ENCODE measurements around the gene LYPD4.

LYPD4 gene

GRCh38 chr19:41810301-41810700 lies 34.2 kb downstream of the LYPD4 start:
- no peaks in the 10 kb centered on the region for H4K20me1 ChIP-seq (ENCODE audit: low read depth, low read length)
- no peaks in the 10 kb centered on the region for H3K9me3 ChIP-seq (ENCODE audit: insufficient read depth, low read length)
- TF ChIP-seq EZH2phosphoT487 (conservative IDR thresholded peaks at IDR 0.05; ENCODE audit: low read length) (no peak), CTCF (IDR thresholded peaks at IDR 0.05; ENCODE audit: insufficient read depth, low read length, poor library complexity, severe bottlenecking) (no peak)
- no peaks in the 10 kb centered on the region for H3K36me3 ChIP-seq (ENCODE audit: low read length)
- no peaks in the 10 kb centered on the region for H3F3A ChIP-seq (ENCODE audit: insufficient read depth)
- H3K9ac ChIP-seq (ENCODE audit: low read length), result no peak overlapping the region
- H3K9me2 ChIP-seq (replicated peaks; ENCODE audit: insufficient read depth, low read length), result no peaks in the 10 kb centered on the region
- H3K79me2 ChIP-seq (ENCODE audit: insufficient read depth, low read length), result no peaks in the 10 kb centered on the region
- H3K27ac ChIP-seq (ENCODE audit: low read depth, low read length), result no peak overlapping the region
- H3K27me3 ChIP-seq (ENCODE audit: low read length), result no peaks in the 10 kb centered on the region
- no peak overlapping the region for H2AFZ ChIP-seq (ENCODE audit: low read depth, low read length, severe bottlenecking)
- H3K4me3 ChIP-seq (ENCODE audit: insufficient read depth, low read length, poor library complexity, severe bottlenecking), result no peak overlapping the region
- H3K4me2 ChIP-seq (ENCODE audit: low read depth, low read length, poor library complexity, severe bottlenecking), result no peak overlapping the region

- Histone ChIP-seq H3K9me3 (ENCODE audit: insufficient read depth, low read length) (no peaks in the 10 kb centered on the region), H3K9me2 (replicated peaks; ENCODE audit: insufficient read depth, low read length) (no peaks in the 10 kb centered on the region), H2AFZ (ENCODE audit: low read depth, low read length, severe bottlenecking) (no peak overlapping the region), H3K27me3 (ENCODE audit: low read length) (no peaks in the 10 kb centered on the region), H3K36me3 (ENCODE audit: low read length) (no peaks in the 10 kb centered on the region), H3K79me2 (ENCODE audit: insufficient read depth, low read length) (no peaks in the 10 kb centered on the region), H3F3A (ENCODE audit: insufficient read depth) (no peaks in the 10 kb centered on the region), H3K4me3 (ENCODE audit: insufficient read depth, low read length, poor library complexity, severe bottlenecking) (no peak overlapping the region), H3K27ac (ENCODE audit: low read depth, low read length) (no peak overlapping the region), H3K4me2 (ENCODE audit: low read depth, low read length, poor library complexity, severe bottlenecking) (no peak overlapping the region), H3K9ac (ENCODE audit: low read length) (no peak overlapping the region), H4K20me1 (ENCODE audit: low read depth, low read length) (no peaks in the 10 kb centered on the region)
- TF ChIP-seq CTCF (IDR thresholded peaks at IDR 0.05; ENCODE audit: insufficient read depth, low read length, poor library complexity, severe bottlenecking), result no peak
- TF ChIP-seq EZH2phosphoT487 (conservative IDR thresholded peaks at IDR 0.05; ENCODE audit: low read length), result no peak
These were observed 35.6 kb downstream of the LYPD4 start for GRCh38 chr19:41808663-41809566.

- no peaks in the 10 kb centered on the region for H3F3A ChIP-seq (ENCODE audit: insufficient read depth)
- H3K36me3 ChIP-seq (ENCODE audit: low read length), result no peaks in the 10 kb centered on the region
- TF ChIP-seq CTCF (IDR thresholded peaks at IDR 0.05; ENCODE audit: insufficient read depth, low read length, poor library complexity, severe bottlenecking) (no peak), EZH2phosphoT487 (conservative IDR thresholded peaks at IDR 0.05; ENCODE audit: low read length) (no peak)
- H3K4me2 ChIP-seq (ENCODE audit: low read depth, low read length, poor library complexity, severe bottlenecking), result no peak overlapping the region
- no peak overlapping the region for H3K27ac ChIP-seq (ENCODE audit: low read depth, low read length)
- H2AFZ ChIP-seq (ENCODE audit: low read depth, low read length, severe bottlenecking), result no peak overlapping the region
- H3K27me3 ChIP-seq (ENCODE audit: low read length), result no peaks in the 10 kb centered on the region
- H3K79me2 ChIP-seq (ENCODE audit: insufficient read depth, low read length), result no peaks in the 10 kb centered on the region
- no peaks in the 10 kb centered on the region for H4K20me1 ChIP-seq (ENCODE audit: low read depth, low read length)
- H3K9ac ChIP-seq (ENCODE audit: low read length), result no peak overlapping the region
- no peak overlapping the region for H3K4me3 ChIP-seq (ENCODE audit: insufficient read depth, low read length, poor library complexity, severe bottlenecking)
- no peaks in the 10 kb centered on the region for H3K9me2 ChIP-seq (replicated peaks; ENCODE audit: insufficient read depth, low read length)
- H3K9me3 ChIP-seq (ENCODE audit: insufficient read depth, low read length), result no peaks in the 10 kb centered on the region
These were observed 37.3 kb downstream of the LYPD4 start for GRCh38 chr19:41807176-41807575.

All from SU-DHL-6 (cell line).